ENCODE data around the gene NEK4.

The NEK4 gene

GRCh38 chr3:52781741-52782140 lies 11.0 kb upstream of the NEK4 start:
- peaks cover 35% of the 10 kb centered on the region for H3K4me1 ChIP-seq (ENCODE audit: low read length)
- H3K36me3 ChIP-seq (replicated peaks; ENCODE audit: low read depth, low read length): no peaks in the 10 kb centered on the region
- no peak overlapping the region for H3K9ac ChIP-seq (ENCODE audit: low read length)
- no peak overlapping the region for H3K27ac ChIP-seq (ENCODE audit: low read length)
- no peaks in the 10 kb centered on the region for H3K27me3 ChIP-seq (ENCODE audit: low read depth, low read length)
- no peaks in the 10 kb centered on the region for H4K20me1 ChIP-seq (ENCODE audit: insufficient read depth, low read length)
- H3K79me2 ChIP-seq (ENCODE audit: low read length): no peaks in the 10 kb centered on the region
- no peaks in the 10 kb centered on the region for H3K9me3 ChIP-seq (ENCODE audit: insufficient read depth, low read length)
- no peak overlapping the region for H3K4me3 ChIP-seq (ENCODE audit: low read length)
- TF ChIP-seq EZH2phosphoT487 (IDR thresholded peaks at IDR 0.05; ENCODE audit: low read depth): no peak
- TF ChIP-seq, protein P1, sequence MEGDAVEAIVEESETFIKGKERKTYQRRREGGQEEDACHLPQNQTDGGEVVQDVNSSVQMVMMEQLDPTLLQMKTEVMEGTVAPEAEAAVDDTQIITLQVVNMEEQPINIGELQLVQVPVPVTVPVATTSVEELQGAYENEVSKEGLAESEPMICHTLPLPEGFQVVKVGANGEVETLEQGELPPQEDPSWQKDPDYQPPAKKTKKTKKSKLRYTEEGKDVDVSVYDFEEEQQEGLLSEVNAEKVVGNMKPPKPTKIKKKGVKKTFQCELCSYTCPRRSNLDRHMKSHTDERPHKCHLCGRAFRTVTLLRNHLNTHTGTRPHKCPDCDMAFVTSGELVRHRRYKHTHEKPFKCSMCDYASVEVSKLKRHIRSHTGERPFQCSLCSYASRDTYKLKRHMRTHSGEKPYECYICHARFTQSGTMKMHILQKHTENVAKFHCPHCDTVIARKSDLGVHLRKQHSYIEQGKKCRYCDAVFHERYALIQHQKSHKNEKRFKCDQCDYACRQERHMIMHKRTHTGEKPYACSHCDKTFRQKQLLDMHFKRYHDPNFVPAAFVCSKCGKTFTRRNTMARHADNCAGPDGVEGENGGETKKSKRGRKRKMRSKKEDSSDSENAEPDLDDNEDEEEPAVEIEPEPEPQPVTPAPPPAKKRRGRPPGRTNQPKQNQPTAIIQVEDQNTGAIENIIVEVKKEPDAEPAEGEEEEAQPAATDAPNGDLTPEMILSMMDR (IDR thresholded peaks at IDR 0.05; ENCODE audit: low read depth, low read length): no peak
- H2AFZ ChIP-seq (ENCODE audit: low read depth, low read length): no peak overlapping the region
- H3K4me2 ChIP-seq (ENCODE audit: low read length): no peak overlapping the region

GRCh38 chr3:52779837-52780585 lies 9.3 kb upstream of the NEK4 start:
- no peaks in the 10 kb centered on the region for H3K79me2 ChIP-seq (ENCODE audit: low read length)
- H3K36me3 ChIP-seq (replicated peaks; ENCODE audit: low read depth, low read length): no peaks in the 10 kb centered on the region
- peak overlapping the region; percentile 76 for H2AFZ ChIP-seq (ENCODE audit: low read depth, low read length)
- H3K9ac ChIP-seq (ENCODE audit: low read length): peak overlapping the region; percentile 42; the same call in 1 of the 2 replicates
- H3K27me3 ChIP-seq (ENCODE audit: low read depth, low read length): no peaks in the 10 kb centered on the region
- peak overlapping the region; percentile 79 for H3K27ac ChIP-seq (ENCODE audit: low read length)
- TF ChIP-seq EZH2phosphoT487 (IDR thresholded peaks at IDR 0.05; ENCODE audit: low read depth): no peak
- TF ChIP-seq, protein P1 (IDR thresholded peaks at IDR 0.05; ENCODE audit: low read depth, low read length): no peak
- peak overlapping the region; percentile 72 for H3K4me2 ChIP-seq (ENCODE audit: low read length)
- no peaks in the 10 kb centered on the region for H3K9me3 ChIP-seq (ENCODE audit: insufficient read depth, low read length)
- peak overlapping the region; percentile 25 for H3K4me3 ChIP-seq (ENCODE audit: low read length)
- H4K20me1 ChIP-seq (ENCODE audit: insufficient read depth, low read length): no peaks in the 10 kb centered on the region
- peaks cover 35% of the 10 kb centered on the region for H3K4me1 ChIP-seq (ENCODE audit: low read length)

GRCh38 chr3:52779011-52779836 lies 8.5 kb upstream of the NEK4 start:
- Histone ChIP-seq H3K79me2 (ENCODE audit: low read length) (no peaks in the 10 kb centered on the region), H3K27me3 (ENCODE audit: low read depth, low read length) (no peaks in the 10 kb centered on the region), H3K9ac (ENCODE audit: low read length) (peak overlapping the region; percentile 42; the same call in 1 of the 2 replicates), H3K27ac (ENCODE audit: low read length) (peak overlapping the region; percentile 79), H3K36me3 (replicated peaks; ENCODE audit: low read depth, low read length) (no peaks in the 10 kb centered on the region), H4K20me1 (ENCODE audit: insufficient read depth, low read length) (no peaks in the 10 kb centered on the region), H3K9me3 (ENCODE audit: insufficient read depth, low read length) (no peaks in the 10 kb centered on the region), H2AFZ (ENCODE audit: low read depth, low read length) (peak overlapping the region; percentile 76), H3K4me3 (ENCODE audit: low read length) (peak overlapping the region; percentile 25), H3K4me1 (ENCODE audit: low read length) (peaks cover 35% of the 10 kb centered on the region), H3K4me2 (ENCODE audit: low read length) (peak overlapping the region; percentile 72)
- TF ChIP-seq, protein P1 (IDR thresholded peaks at IDR 0.05; ENCODE audit: low read depth, low read length): no peak
- TF ChIP-seq EZH2phosphoT487 (IDR thresholded peaks at IDR 0.05; ENCODE audit: low read depth): no peak
